A673 (cell line): Measurements from ENCODE around the gene RNF38. TPM values are rescaled to one million over a fixed set of nuclear protein-coding genes. Genes with fewer than 3 reads are reported as not detected.

Source experiments
- BruUV-seq: library from RNA; stranded (reverse); fragments of 400-500 nt; replicated peaks from 2 replicates; lab custom pipeline; 2021; lab: Mats Ljungman, UMichigan
- CTCF ChIA-PET: fragments of 300-600 bp; sonication (Branson Sonifier 250); formaldehyde crosslinking; loops from one replicate; lab custom pipeline; 2022; ENCODE audit warnings: antibody characterized with exemption; lab: Charles Lee
- POLR2A ChIA-PET: fragments of 300-600 bp; sonication (Branson Sonifier 250); formaldehyde crosslinking; loops from one replicate; lab custom pipeline; 2022; ENCODE audit warnings: antibody characterized with exemption; ENCODE audit not compliant: low non-redundant PET; lab: Charles Lee
- DNase-seq: peaks from one replicate; pipeline ENCODE4 v3.0.0-alpha.2; 2015; ENCODE audit warnings: low spot score
- H3K27ac ChIP-seq: fragments of 200-600 bp; sonication (generic); 2 replicates; pipeline ENCODE4 v1.5.1; 2016; ENCODE audit warnings: mixed run types, low read depth, mild to moderate bottlenecking, mixed read lengths, antibody characterized with exemption, low read length; ENCODE audit not compliant: poor library complexity, severe bottlenecking
- H3K27me3 ChIP-seq: fragments of 200-600 bp; sonication (generic); replicated peaks from 2 replicates; pipeline ENCODE4 v1.6.1; 2017; ENCODE audit warnings: mixed run types, low read depth, mild to moderate bottlenecking, mixed read lengths, antibody characterized with exemption, low read length; ENCODE audit not compliant: insufficient read depth, poor library complexity
- H3K36me3 ChIP-seq: fragments of 200-600 bp; sonication (generic); 2 replicates; pipeline ENCODE4 v1.6.1; 2016; ENCODE audit warnings: mixed run types, mild to moderate bottlenecking, mixed read lengths, antibody characterized with exemption, low read length; ENCODE audit not compliant: insufficient read depth, poor library complexity, severe bottlenecking
- H3K4me1 ChIP-seq: fragments of 200-600 bp; sonication (generic); 2 replicates; pipeline ENCODE4 v1.6.1; 2017; ENCODE audit warnings: mixed run types, mild to moderate bottlenecking, mixed read lengths, antibody characterized with exemption, low read length; ENCODE audit not compliant: insufficient read depth, poor library complexity, severe bottlenecking
- H3K4me3 ChIP-seq: fragments of 200-600 bp; sonication (generic); 2 replicates; pipeline ENCODE4 v1.5.1; 2016; ENCODE audit warnings: low read depth, mixed run types, mild to moderate bottlenecking, mixed read lengths, low read length; ENCODE audit not compliant: poor library complexity, severe bottlenecking
- H3K9me3 ChIP-seq: fragments of 200-600 bp; sonication (generic); 2 replicates; pipeline ENCODE4 v1.6.1; 2016; ENCODE audit warnings: mixed run types, low read depth, mild to moderate bottlenecking, mixed read lengths, antibody characterized with exemption, low read length; ENCODE audit not compliant: poor library complexity, severe bottlenecking
- CTCF ChIP-seq: fragments of 300-800, 200-600 bp; sonication (generic); conservative IDR thresholded peaks from 2 replicates; pipeline ENCODE4 v1.5.1; 2017; ENCODE audit warnings: low read depth, mild to moderate bottlenecking, antibody characterized with exemption, low read length, moderate library complexity, mixed read lengths
- EZH2 ChIP-seq: fragments of 200-600 bp; sonication (generic); IDR thresholded peaks from 2 replicates; pipeline ENCODE4 v1.6.1; 2017; ENCODE audit warnings: borderline replicate concordance, low read depth, mild to moderate bottlenecking, mixed read lengths, antibody characterized with exemption, low read length; ENCODE audit not compliant: poor library complexity, severe bottlenecking
- intact Hi-C: fragments of 100-400 bp; cut with micrococcal nuclease; formaldehyde crosslinking; loops from one replicate; pipeline ENCODE4 v1.10.0; 2022; ENCODE audit not compliant: unreplicated experiment
- total RNA-seq: library from RNA; stranded (reverse); gene quantifications from 2 replicates; pipeline ENCODE4 v1.2.3, GENCODE V29; 2021

RNF38 gene
- total RNA-seq, 1 experiment from 2014 or later: 26.6 TPM

- H3K36me3 ChIP-seq: no peaks in the 10 kb centered on the region
- H3K4me3 ChIP-seq: no peak overlapping the region
- ChIA-PET POLR2A (no interaction called here), CTCF (no interaction called here)
- H3K27ac ChIP-seq: no peak overlapping the region
- intact Hi-C loops: no loop called here
- no TSS peak for BruUV-seq
- no peaks in the 10 kb centered on the region for H3K27me3 ChIP-seq
- no peaks in the 10 kb centered on the region for H3K4me1 ChIP-seq
- no peak for TF ChIP-seq EZH2
- DNase-seq: no peak
- H3K9me3 ChIP-seq: no peaks in the 10 kb centered on the region
These were observed 79.6 kb downstream of the RNF38 start for GRCh38 chr9:36320466-36320865.

- H3K4me1 ChIP-seq: no peaks in the 10 kb centered on the region
- no peaks in the 10 kb centered on the region for H3K27me3 ChIP-seq
- no TSS peak for BruUV-seq
- no peaks in the 10 kb centered on the region for H3K36me3 ChIP-seq
- no peaks in the 10 kb centered on the region for H3K9me3 ChIP-seq
- POLR2A ChIA-PET: no interaction called here
- intact Hi-C loops: no loop called here
- H3K27ac ChIP-seq: no peak overlapping the region
- no peak for TF ChIP-seq CTCF
- TF ChIP-seq EZH2: no peak
- no peak overlapping the region for H3K4me3 ChIP-seq
- CTCF ChIA-PET: no interaction called here
- DNase-seq: no peak
These were observed 80.3 kb downstream of the RNF38 start for GRCh38 chr9:36319806-36320205.

GRCh38 chr9:36319183-36319582 is 80.9 kb downstream of the RNF38 start:
- no peak overlapping the region for H3K27ac ChIP-seq
- H3K4me3 ChIP-seq: no peak overlapping the region
- no peaks in the 10 kb centered on the region for H3K9me3 ChIP-seq
- no peaks in the 10 kb centered on the region for H3K36me3 ChIP-seq
- no TSS peak for BruUV-seq
- DNase-seq: no peak
- POLR2A ChIA-PET: no interaction called here
- H3K27me3 ChIP-seq: no peaks in the 10 kb centered on the region
- TF ChIP-seq EZH2 (no peak), CTCF (no peak)
- intact Hi-C loops: no loop called here
- CTCF ChIA-PET: interaction anchor here (0.5 to 0.6 kb wide), 2 partner anchors 13 to 16 kb away, joined by 3 to 5 read pairs; no protein-coding TSS in a partner anchor
- no peaks in the 10 kb centered on the region for H3K4me1 ChIP-seq

- BruUV-seq: no TSS peak
- no peak for DNase-seq
- ChIA-PET POLR2A (no interaction called here), CTCF (no interaction called here)
- no peaks in the 10 kb centered on the region for H3K36me3 ChIP-seq
- intact Hi-C loops: no loop called here
- H3K27me3 ChIP-seq: no peaks in the 10 kb centered on the region
- H3K27ac ChIP-seq: no peak overlapping the region
- no peaks in the 10 kb centered on the region for H3K9me3 ChIP-seq
- no peak overlapping the region for H3K4me3 ChIP-seq
- TF ChIP-seq EZH2: no peak
- TF ChIP-seq CTCF: no peak
- no peaks in the 10 kb centered on the region for H3K4me1 ChIP-seq
These were observed 81.8 kb downstream of the RNF38 start for GRCh38 chr9:36318212-36318802.
